ENCODE data around the gene GALP.
"Not testable (repeated sequence)": the region's sequence is repeated elsewhere in the genome, so short reads cannot be mapped to it uniquely, and the experiment has no call there.

Gene GALP

GRCh38 chr19:56193981-56194640 lies 18.3 kb downstream of the GALP start:
- DNase-seq = no peak

- DNase-seq = not testable (repeated sequence)
Observed at GRCh38 chr19:56197646-56198045, 21.8 kb downstream of the GALP start, which contains the start of gene ZSCAN5B. ZSCAN5B (minus strand) TSS chr19:56197783; CDS start chr19:56193052, 4,731 bp downstream.

DNA sequence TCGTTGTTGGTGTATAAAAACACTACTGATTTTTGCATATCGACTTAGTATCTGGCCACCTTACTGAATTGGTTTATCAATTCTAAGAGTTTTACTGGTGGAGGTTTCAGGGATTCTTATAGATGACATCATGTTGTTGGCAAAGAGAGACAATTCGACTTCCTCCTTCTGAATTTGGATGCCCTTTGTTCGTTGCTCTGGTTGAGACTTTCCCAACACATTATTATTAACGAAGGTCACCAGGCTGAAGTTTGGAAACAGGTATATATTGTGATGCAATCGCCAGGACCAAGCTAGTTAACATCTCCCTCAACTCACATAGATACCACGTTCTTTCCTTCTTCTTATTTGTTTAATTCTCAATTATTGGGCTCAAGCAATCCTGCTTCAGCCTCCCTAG lies 23.9 kb downstream of the GALP start:
- no peak for DNase-seq

- no peak for DNase-seq
Observed at GRCh38 chr19:56201973-56202372, 26.2 kb downstream of the GALP start, which contains the start of gene ZSCAN5C. ZSCAN5C (plus strand) TSS chr19:56202273; CDS start chr19:56205914, 3,641 bp downstream.

DNA sequence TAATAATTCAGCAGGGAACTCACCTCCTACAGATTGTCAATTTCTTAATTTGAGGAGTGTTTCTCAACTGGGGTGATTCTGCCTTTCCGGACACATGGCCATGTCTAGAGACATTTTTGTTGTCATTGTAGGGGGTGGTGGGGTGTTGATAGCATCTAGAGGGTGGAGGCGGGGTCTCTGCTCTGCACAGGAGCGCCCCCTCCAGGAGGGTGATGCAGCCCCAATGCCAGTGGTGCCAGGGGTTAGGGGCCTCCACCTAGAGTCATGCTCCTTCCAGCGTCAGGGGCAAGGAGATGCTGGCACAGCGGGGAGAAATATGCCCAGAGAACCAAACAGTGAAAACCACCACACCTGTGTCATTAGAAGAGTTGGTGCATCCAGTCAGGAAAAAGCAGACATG lies 31.8 kb downstream of the GALP start:
- not testable (repeated sequence) for DNase-seq

DNA sequence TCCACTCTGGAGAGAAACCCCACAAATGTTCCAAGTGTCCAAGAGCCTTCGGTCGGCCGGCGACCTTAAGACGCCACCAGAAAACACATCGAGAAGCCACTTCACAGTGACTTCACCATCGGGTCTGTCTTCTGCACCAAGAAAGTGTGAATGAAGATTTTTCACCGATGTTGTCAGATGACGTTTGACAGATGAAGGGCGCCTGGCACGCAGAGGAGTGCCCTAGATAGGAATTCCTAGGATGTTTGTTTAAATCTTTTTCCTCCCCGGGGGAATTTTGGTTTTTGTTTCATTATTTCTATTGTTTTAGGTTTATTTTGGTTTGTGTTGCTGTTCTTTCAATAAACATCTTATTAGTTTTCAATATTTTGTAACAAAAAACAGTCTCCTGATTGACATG lies 33.3 kb downstream of the GALP start:
- DNase-seq = no peak

GRCh38 chr19:56210036-56210435 lies 34.2 kb downstream of the GALP start:
- DNase-seq = not testable (repeated sequence)

- no peak for DNase-seq
Observed at GRCh38 chr19:56211718-56212117, 35.9 kb downstream of the GALP start.

DNA sequence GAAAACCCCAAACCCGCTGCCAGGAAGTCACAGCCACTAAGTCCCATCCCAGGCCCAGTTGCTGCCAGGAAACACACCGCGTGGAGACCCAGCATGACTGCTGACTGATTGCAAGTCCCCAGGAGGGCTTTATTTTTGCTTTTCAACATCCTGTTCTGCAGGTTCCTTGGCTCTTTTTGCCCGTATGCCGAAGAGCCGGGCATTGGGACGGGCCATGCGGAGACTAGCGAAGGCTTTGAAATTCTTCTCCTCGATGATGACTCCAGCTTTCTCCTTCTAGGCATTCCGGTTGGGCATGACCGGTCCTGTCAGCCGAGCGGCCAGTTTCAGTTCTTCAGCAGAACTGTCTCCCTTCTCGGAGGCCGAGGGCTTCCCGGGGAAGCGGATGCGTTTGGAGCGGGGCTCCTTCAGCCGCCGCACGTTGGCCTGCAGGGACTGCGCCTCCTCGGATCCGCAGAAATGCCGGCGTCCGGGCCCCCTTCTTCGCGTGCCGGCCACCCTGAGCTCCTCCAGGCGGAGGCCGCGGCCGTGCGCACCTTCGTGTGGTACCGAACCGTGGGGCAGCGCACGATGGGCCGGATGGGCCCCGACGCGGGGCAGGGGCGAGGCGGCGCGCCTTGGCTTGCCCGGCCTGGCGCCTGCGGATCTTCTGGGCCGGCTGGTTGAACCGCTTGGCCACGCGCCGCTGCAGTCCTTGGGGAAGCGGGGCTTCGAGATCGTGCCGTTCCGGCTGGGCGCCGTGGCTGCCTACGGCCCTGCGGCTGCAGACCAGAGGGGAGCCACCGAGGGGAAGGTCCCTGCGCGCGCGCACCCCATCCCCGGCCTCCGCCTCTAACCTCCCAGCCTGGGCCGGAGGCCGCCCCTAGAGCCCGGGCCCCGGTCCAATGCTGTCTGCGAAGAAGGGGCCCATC lies 41.5 kb downstream of the GALP start:
- DNase-seq = no peak

- no peak for DNase-seq
Observed at GRCh38 chr19:56218961-56219360, 43.2 kb downstream of the GALP start.

DNA sequence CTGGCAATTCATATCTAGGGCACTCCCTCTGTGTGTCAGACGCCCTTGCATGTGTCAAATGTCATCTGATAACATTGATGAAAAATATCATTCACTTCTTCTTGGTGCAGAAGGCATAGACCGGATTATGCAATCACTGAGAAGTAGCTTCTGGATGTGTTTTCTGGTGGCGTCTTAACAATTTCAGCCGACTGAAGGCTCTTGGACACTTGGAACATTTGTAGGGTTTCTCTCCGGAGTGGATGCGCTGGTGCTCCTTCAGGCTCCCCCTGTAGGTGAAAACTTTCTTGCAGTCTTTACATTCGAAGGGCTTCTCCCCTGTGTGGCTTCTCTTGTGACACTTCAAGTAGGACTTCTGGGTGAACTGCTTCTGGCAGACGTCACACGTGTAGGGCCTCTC lies 45.6 kb downstream of the GALP start:
- not testable (repeated sequence) for DNase-seq

GRCh38 chr19:56221851-56222250 lies 46.0 kb downstream of the GALP start:
- DNase-seq = no peak

DNA sequence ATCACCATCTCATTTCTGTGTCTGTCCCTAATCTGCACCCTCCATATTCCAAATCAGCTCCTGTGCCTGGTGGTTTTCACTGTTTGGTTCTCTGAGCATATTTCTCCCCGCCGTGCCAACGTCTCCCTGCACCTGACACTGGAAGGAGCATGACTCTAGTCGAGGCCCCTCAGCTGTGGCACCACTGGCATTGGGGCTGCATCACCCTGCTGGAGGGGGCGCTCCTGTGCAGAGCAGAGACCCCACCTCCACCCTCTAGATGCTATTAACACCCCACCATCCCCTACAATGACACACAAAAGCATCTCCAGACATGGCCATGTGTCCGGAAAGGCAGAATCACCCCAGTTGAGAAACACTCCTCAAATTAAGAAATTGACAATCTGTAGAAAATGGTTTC lies 47.1 kb downstream of the GALP start:
- DNase-seq = no peak

DNA sequence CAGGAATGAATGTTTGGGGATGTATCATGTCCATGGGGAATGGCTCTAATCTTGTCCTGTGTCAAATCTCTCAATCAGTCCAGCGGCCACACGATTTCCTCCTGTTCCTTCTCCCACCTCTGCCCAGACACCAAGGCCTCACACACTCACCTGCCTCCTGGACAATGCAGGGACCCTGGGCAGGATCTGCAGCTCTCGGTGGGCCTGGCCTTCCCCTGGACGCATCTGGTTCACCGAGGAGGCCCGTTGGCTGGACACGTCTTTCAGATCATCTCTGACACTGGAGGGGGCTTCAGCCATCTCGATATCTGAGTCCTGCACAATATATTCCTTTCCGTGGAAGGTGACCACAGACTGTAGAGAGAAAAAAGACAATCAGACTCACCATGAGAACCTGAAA lies 47.7 kb downstream of the GALP start:
- DNase-seq = no peak

Measured in activated naive CD4-positive, alpha-beta T cell treated with Interleukin-2 at 50 U/mL for 16 hours (primary cell).